WTC11 (cell line): ENCODE results near the gene ZMIZ1. TPM values are rescaled to one million over a fixed set of nuclear protein-coding genes. Genes with fewer than 3 reads are reported as not detected.

Source experiments
- ATAC-seq: fragments of 200-7000 bp; cut with Tn5 transposase; 2 replicates; pipeline ENCODE4 v1.10.0; 2021; ENCODE audit warnings: mild to moderate bottlenecking, moderate library complexity
- CTCF ChIA-PET: fragments of 300-600 bp; sonication (Branson Sonifier 250); formaldehyde crosslinking; loops from one replicate; lab custom pipeline; 2021; ENCODE audit warnings: antibody characterized with exemption; lab: Charles Lee
- POLR2A ChIA-PET: fragments of 350-600 bp; sonication (Branson Sonifier 250); formaldehyde crosslinking; loops from one replicate; lab custom pipeline; 2021; ENCODE audit warnings: antibody characterized with exemption; lab: Charles Lee
- DNase-seq: peaks from one replicate; pipeline ENCODE4 v3.0.0; 2021; ENCODE audit warnings: low spot score
- H3K27ac Mint-ChIP-seq: 2 replicates; pipeline ENCODE4 v1.8.0; 2021; ENCODE audit warnings: mixed read lengths
- H3K27me3 Mint-ChIP-seq: 2 replicates; pipeline ENCODE4 v1.8.0; 2021; ENCODE audit warnings: low read depth, mild to moderate bottlenecking, moderate library complexity, mixed read lengths
- H3K36me3 Mint-ChIP-seq: 2 replicates; pipeline ENCODE4 v1.8.0; 2021; ENCODE audit warnings: mixed read lengths
- H3K4me1 Mint-ChIP-seq: 2 replicates; pipeline ENCODE4 v1.8.0; 2022; ENCODE audit warnings: mixed read lengths
- H3K4me3 Mint-ChIP-seq: 2 replicates; pipeline ENCODE4 v1.8.0; 2021; ENCODE audit warnings: mild to moderate bottlenecking, moderate library complexity, mixed read lengths
- H3K9me3 Mint-ChIP-seq: 2 replicates; pipeline ENCODE4 v1.8.0; 2021; ENCODE audit warnings: mixed read lengths
- ARID4B ChIP-seq: sonication (generic); formaldehyde crosslinking; IDR thresholded peaks from 2 replicates; pipeline ENCODE4 v1.8.0; 2023; ENCODE audit warnings: missing genetic modification reagents, mild to moderate bottlenecking, borderline replicate concordance
- FOXJ3 ChIP-seq: sonication (generic); formaldehyde crosslinking; IDR thresholded peaks from 2 replicates; pipeline ENCODE4 v1.9.0; 2021; ENCODE audit warnings: missing genetic modification reagents, mild to moderate bottlenecking, borderline replicate concordance
- JAZF1 ChIP-seq: fragments of 250-450 bp; sonication (Bioruptor Pico); IDR thresholded peaks from 2 replicates; pipeline ENCODE4 v1.9.0; 2021; ENCODE audit warnings: moderate library complexity, mild to moderate bottlenecking, inconsistent platforms
- NFATC4 ChIP-seq: fragments of 250-450 bp; sonication (Bioruptor Pico); IDR thresholded peaks from 2 replicates; pipeline ENCODE4 v1.9.0; 2021; ENCODE audit warnings: mild to moderate bottlenecking
- RELA ChIP-seq: sonication (generic); formaldehyde crosslinking; IDR thresholded peaks from 2 replicates; pipeline ENCODE4 v1.8.1; 2022; ENCODE audit warnings: missing genetic modification reagents, mild to moderate bottlenecking, borderline replicate concordance
- SMAD4 ChIP-seq: sonication (generic); formaldehyde crosslinking; IDR thresholded peaks from 2 replicates; pipeline ENCODE4 v1.8.0; 2022; ENCODE audit warnings: mild to moderate bottlenecking, missing genetic modification reagents
- STAT6 ChIP-seq: sonication (generic); formaldehyde crosslinking; conservative IDR thresholded peaks from 2 replicates; pipeline ENCODE4 v1.8.1; 2023; ENCODE audit warnings: mild to moderate bottlenecking, low read depth, missing genetic modification reagents, moderate library complexity
- ZNF423 ChIP-seq: fragments of 250-450 bp; sonication (Bioruptor Pico); IDR thresholded peaks from 2 replicates; pipeline ENCODE4 v2.1.2; 2022; ENCODE audit warnings: mild to moderate bottlenecking, moderate library complexity
- ZNF532 ChIP-seq: fragments of 250-450 bp; sonication (Bioruptor Pico); IDR thresholded peaks from 2 replicates; pipeline ENCODE4 v1.9.0; 2021; ENCODE audit warnings: mild to moderate bottlenecking, borderline replicate concordance
- total RNA-seq: library from RNA; stranded (reverse); gene quantifications from 3 replicates; pipeline ENCODE4 v1.2.3, GENCODE V29; 2021
- TF ChIP-seq, protein P1 (sequence below): fragments of 250-450 bp; sonication (Bioruptor Pico); IDR thresholded peaks from 2 replicates; pipeline ENCODE4 v1.9.0; 2021; ENCODE audit warnings: moderate library complexity, mild to moderate bottlenecking, inconsistent platforms, borderline replicate concordance
- TF ChIP-seq, protein P2 (sequence below): sonication (generic); formaldehyde crosslinking; IDR thresholded peaks from 2 replicates; pipeline ENCODE4 v1.8.1; 2023; ENCODE audit warnings: mild to moderate bottlenecking, missing genetic modification reagents, borderline replicate concordance
- TF ChIP-seq, protein P3 (sequence below): sonication (generic); formaldehyde crosslinking; IDR thresholded peaks from 2 replicates; pipeline ENCODE4 v1.8.1; 2022; ENCODE audit warnings: missing genetic modification reagents, borderline replicate concordance
- TF ChIP-seq, protein P4 (sequence below): sonication (generic); formaldehyde crosslinking; IDR thresholded peaks from 2 replicates; pipeline ENCODE4 v1.8.0; 2023; ENCODE audit warnings: missing genetic modification reagents
- TF ChIP-seq, protein P5 (sequence below): sonication (generic); formaldehyde crosslinking; IDR thresholded peaks from 2 replicates; pipeline ENCODE4 v1.8.1; 2023; ENCODE audit warnings: mild to moderate bottlenecking, missing genetic modification reagents, moderate library complexity

Gene ZMIZ1
- total RNA-seq, 1 experiment from 2014 or later: 44.4 TPM

DNA sequence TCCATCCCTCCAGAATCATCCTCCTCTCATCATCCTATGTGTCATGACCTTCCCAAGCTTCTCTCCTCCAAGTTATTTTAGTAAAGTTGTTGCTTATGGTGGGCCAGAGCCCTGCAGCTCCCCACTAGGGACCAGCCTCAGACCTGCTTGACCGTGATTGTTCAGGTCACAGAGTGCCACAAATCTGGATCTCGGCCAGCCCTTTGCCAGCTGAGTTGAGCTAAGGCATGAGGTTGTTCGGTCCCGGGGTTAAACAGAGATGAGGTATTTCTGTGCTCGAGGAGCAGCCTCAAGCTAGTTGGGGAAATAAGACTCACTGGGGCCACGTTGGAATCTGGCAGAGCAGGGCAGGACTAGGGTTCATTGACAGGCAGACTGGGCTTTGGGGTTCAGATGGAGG lies 212.2 kb downstream of the ZMIZ1 start (continued):
- TF ChIP-seq JAZF1 (no peak), FOXJ3 (CRISPR knock-in tag) (no peak), ZNF532 (no peak), SMAD4 (CRISPR knock-in tag) (no peak), RELA (CRISPR knock-in tag) (no peak), ZNF423 (CRISPR knock-in tag) (no peak), ARID4B (CRISPR knock-in tag) (no peak)
- TF ChIP-seq, protein P1, sequence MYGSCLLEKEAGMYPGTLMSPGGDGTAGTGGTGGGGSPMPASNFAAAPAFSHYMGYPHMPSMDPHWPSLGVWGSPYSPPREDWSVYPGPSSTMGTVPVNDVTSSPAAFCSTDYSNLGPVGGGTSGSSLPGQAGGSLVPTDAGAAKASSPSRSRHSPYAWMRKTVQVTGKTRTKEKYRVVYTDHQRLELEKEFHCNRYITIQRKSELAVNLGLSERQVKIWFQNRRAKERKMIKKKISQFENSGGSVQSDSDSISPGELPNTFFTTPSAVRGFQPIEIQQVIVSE (CRISPR knock-in tag): no peak
- TF ChIP-seq, protein P2, sequence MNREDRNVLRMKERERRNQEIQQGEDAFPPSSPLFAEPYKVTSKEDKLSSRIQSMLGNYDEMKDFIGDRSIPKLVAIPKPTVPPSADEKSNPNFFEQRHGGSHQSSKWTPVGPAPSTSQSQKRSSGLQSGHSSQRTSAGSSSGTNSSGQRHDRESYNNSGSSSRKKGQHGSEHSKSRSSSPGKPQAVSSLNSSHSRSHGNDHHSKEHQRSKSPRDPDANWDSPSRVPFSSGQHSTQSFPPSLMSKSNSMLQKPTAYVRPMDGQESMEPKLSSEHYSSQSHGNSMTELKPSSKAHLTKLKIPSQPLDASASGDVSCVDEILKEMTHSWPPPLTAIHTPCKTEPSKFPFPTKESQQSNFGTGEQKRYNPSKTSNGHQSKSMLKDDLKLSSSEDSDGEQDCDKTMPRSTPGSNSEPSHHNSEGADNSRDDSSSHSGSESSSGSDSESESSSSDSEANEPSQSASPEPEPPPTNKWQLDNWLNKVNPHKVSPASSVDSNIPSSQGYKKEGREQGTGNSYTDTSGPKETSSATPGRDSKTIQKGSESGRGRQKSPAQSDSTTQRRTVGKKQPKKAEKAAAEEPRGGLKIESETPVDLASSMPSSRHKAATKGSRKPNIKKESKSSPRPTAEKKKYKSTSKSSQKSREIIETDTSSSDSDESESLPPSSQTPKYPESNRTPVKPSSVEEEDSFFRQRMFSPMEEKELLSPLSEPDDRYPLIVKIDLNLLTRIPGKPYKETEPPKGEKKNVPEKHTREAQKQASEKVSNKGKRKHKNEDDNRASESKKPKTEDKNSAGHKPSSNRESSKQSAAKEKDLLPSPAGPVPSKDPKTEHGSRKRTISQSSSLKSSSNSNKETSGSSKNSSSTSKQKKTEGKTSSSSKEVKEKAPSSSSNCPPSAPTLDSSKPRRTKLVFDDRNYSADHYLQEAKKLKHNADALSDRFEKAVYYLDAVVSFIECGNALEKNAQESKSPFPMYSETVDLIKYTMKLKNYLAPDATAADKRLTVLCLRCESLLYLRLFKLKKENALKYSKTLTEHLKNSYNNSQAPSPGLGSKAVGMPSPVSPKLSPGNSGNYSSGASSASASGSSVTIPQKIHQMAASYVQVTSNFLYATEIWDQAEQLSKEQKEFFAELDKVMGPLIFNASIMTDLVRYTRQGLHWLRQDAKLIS: no peak

- no peak for DNase-seq
- CTCF ChIA-PET: interaction anchor here (1.8 kb wide), 1 partner anchor 10 kb away, joined by 9 read pairs; no protein-coding TSS in a partner anchor
- H3K4me3 Mint-ChIP-seq: no peak overlapping the region
- TF ChIP-seq, protein P3, sequence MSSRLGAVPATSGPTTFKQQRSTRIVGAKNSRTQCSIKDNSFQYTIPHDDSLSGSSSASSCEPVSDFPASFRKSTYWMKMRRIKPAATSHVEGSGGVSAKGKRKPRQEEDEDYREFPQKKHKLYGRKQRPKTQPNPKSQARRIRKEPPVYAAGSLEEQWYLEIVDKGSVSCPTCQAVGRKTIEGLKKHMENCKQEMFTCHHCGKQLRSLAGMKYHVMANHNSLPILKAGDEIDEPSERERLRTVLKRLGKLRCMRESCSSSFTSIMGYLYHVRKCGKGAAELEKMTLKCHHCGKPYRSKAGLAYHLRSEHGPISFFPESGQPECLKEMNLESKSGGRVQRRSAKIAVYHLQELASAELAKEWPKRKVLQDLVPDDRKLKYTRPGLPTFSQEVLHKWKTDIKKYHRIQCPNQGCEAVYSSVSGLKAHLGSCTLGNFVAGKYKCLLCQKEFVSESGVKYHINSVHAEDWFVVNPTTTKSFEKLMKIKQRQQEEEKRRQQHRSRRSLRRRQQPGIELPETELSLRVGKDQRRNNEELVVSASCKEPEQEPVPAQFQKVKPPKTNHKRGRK: no peak
- TF ChIP-seq NFATC4 (CRISPR knock-in tag): no peak
- no peak for TF ChIP-seq STAT6
- TF ChIP-seq, protein P4, sequence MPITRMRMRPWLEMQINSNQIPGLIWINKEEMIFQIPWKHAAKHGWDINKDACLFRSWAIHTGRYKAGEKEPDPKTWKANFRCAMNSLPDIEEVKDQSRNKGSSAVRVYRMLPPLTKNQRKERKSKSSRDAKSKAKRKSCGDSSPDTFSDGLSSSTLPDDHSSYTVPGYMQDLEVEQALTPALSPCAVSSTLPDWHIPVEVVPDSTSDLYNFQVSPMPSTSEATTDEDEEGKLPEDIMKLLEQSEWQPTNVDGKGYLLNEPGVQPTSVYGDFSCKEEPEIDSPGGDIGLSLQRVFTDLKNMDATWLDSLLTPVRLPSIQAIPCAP (CRISPR knock-in tag): no peak
- TF ChIP-seq, protein P5, sequence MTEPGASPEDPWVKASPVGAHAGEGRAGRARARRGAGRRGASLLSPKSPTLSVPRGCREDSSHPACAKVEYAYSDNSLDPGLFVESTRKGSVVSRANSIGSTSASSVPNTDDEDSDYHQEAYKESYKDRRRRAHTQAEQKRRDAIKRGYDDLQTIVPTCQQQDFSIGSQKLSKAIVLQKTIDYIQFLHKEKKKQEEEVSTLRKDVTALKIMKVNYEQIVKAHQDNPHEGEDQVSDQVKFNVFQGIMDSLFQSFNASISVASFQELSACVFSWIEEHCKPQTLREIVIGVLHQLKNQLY (CRISPR knock-in tag): no peak
Observed at GRCh38 chr10:79282388-79282787, 213.6 kb downstream of the ZMIZ1 start.

More at GRCh38 chr10:79282388-79282787, 213.6 kb downstream of the ZMIZ1 start:
- H3K36me3 Mint-ChIP-seq: peaks cover 24% of the 10 kb centered on the region
- no peaks in the 10 kb centered on the region for H3K27me3 Mint-ChIP-seq
- no peak overlapping the region for H3K27ac Mint-ChIP-seq
- ATAC-seq: no peak
- no peaks in the 10 kb centered on the region for H3K9me3 Mint-ChIP-seq
- peaks cover 6% of the 10 kb centered on the region; the same call in 1 of the 2 replicates for H3K4me1 Mint-ChIP-seq
- POLR2A ChIA-PET: no interaction called here
